HG03064 (cell line): Measurements from ENCODE around the gene RAB40C.
A peak's percentile ranks its signal among the peaks of the same experiment; 100 is the strongest.

Experiments used
- ATAC-seq: cut with Tn5 transposase; IDR thresholded peaks from one replicate; pipeline ENCODE4 v1.9.1; 2021; ENCODE audit warnings: low read depth; ENCODE audit not compliant: unreplicated experiment

The RAB40C gene

DNA sequence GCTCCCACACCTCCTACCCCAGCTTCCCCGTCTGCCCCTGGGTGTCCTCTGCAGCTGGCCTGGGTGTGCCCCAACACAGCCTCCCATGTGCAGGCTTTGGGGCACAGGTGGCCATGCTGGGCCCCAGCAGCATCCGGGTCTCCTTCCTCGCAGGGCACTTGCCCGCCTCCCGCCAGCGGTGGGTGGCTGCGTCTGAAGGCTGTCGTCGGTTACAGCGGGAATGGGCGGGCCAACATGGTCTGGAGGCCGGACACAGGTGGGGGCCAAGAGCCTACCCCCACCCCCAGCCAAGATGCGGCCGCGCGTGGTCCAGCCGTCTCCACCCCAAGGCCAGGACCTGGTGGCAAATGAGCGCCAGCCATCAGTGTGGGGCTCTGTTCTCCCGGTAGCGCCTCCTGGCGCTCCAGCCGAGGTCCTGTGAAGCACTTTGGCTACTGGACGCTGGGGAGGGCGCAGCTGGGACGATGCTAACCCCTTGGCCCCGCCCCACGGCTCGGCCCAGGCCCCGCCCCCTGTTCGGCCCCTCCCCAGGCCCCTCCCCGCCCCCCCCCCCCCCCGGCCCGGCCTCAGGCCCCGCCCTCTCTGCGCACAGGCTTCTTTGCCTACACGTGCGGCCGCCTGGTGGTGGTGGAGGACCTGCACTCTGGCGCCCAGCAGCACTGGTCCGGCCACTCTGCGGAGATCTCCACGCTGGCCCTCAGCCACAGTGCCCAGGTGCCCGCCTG is 70.8 kb downstream of the RAB40C start:
- no peak for ATAC-seq

DNA sequence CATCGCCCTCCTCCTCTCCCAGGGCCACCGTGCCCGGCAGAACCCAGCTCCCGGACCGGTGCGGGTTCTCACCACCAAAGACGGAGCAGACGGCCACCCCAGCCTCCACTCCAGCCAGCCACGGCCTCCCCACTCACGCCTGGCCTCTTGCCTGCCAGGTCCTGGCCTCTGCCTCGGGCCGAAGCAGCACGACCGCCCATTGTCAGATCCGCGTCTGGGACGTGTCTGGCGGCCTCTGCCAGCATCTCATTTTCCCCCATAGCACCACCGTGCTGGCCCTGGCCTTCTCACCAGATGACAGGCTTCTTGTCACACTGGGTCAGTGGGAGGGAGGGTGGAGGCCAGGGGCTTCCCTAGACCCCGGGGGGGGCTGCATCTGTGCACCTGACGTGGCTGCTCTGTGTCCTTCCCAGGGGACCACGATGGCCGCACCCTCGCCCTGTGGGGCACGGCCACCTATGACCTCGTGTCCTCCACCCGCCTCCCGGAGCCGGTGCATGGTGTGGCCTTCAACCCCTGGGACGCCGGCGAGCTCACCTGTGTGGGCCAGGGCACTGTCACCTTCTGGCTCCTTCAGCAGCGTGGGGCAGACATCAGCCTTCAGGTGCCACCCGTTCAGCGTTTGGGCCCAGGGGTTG is 71.4 kb downstream of the RAB40C start:
- no peak for ATAC-seq

DNA sequence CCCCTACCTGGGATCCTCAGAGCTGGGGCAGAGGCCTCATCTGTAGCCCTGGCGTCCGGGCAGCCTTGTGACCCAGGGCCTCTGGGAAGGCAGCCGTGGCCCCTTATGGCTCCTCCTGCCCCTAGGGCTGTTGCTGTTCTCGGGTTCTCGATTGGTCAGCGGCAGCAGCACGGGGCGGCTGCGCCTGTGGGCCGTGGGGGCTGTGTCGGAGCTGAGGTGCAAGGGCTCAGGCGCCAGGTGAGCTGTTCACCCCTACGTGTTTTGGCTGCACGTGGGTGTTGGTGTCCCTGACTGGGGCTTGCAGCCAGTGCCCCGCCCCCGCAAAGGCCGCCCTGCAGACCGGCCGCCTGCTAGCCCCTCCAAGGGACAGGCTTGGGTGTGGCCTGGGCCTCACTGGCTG is 72.2 kb downstream of the RAB40C start:
- ATAC-seq, result no peak

GRCh38 chr16:662597-662996 is 72.7 kb downstream of the RAB40C start:
- no peak for ATAC-seq

DNA sequence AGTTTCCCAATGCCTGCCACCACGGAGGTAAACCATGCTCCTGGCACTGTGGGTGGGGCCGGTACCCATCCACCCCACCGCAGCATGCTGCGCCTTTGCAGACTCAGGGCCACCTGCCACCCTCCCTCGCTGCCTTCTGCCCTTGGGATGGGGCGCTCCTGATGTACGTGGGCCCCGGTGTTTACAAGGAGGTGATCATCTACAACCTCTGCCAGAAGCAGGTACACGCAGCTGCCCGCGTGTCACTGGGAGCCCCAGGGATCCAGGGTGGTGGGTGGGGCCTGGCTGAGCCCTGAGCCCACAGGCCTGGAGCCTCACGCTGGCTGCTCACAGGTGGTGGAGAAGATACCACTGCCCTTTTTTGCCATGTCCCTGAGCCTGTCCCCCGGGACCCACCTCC is 76.7 kb downstream of the RAB40C start:
- ATAC-seq, result no peak

GRCh38 chr16:667113-667779 is 77.4 kb downstream of the RAB40C start:
- no peak for ATAC-seq

DNA sequence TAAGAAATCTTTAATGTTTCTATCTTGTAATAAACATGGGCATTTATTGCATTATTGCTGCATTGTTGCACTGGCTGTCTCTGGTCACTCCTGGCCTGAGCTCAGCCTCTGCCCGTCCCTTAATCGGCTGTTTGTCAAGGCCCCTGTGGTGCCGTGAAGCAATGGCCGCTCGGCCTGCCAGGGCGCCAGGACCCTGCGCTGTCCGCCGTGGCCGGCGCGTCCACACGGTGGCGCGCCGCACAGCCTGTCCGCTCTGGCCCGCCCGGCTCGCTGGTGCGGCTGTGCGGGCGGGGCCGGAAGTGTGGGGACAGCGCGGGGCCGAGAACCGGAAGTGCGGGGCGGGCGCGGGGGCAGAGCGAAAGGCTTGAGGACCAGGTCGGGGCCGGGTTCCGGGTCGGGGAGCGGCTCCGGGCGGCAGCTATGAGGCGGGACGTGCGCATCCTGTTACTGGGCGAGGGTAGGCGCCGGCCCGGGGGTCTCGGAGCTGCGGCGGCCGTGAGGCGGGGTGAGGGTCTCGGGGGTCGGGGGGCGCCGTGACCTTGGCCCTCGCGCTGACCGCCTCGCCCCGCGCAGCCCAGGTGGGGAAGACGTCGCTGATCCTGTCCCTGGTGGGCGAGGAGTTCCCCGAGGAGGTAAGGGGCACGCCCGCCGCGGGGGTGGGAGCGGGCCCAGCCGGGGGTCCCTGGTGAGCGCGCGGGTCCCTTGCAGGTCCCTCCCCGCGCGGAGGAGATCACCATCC is 78.1 kb downstream of the RAB40C start, which contains the start of gene RHOT2:
RHOT2 (plus strand) TSS at position 353 of the 739 bp plus-strand sequence; CDS start at position 421, 68 bp downstream.
- ATAC-seq, result peak; percentile 64

- no peak for ATAC-seq
These were observed 78.8 kb downstream of the RAB40C start for GRCh38 chr16:668519-669171.

DNA sequence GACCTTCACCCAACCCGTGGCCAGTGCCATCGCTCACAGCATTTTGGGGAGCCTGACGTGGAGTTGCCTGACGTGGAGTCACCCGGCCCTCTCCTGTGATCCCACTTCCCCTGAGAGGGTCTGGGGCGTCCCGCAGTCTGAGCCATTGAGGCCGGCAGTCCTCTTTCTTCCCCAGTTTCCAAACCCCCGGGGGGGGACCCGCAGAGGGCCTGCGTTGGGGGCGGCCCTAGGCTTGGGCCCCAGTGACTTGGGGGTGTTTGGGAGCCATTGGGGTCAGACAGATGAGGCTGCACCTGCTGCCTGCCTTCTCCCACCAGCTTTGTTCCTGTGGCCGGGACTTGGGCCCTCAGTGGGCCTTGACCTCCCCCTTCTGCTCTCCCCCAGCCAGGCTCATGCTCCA is 79.8 kb downstream of the RAB40C start:
- no peak for ATAC-seq

DNA sequence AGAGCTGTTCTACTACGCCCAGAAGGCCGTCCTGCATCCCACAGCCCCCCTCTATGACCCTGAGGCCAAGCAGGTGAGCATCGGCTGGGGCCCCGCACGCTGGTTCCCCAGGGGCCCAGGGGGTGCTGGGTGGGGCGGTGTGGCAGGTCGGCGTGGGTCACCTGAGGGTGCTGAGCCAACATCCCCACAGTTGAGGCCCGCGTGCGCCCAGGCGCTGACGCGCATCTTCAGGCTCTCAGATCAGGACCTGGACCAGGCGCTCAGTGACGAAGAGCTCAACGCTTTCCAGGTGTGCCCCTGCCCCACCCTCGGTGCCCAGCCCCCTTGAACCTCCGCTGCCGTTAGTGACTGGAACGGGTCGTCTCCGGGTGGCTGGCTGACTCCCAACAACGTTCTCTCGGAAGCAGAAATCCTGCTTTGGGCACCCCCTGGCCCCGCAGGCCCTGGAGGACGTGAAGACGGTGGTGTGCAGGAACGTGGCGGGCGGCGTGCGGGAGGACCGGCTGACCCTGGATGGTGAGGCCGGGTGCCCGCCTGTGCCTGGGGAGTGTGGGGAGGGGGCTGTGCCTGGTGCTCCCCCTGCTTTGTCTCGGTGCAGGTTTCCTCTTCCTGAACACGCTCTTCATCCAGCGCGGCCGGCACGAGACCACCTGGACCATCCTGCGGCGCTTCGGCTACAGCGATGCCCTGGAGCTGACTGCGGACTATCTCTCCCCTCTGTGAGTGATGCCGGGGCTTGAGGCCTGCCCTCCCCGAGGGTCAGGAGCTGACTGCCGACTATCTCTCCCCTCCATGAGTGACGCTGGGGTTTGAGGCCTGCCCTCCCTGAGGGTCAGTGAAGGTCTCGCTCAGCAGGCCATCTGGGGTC is 80.9 kb downstream of the RAB40C start:
- no peak for ATAC-seq

DNA sequence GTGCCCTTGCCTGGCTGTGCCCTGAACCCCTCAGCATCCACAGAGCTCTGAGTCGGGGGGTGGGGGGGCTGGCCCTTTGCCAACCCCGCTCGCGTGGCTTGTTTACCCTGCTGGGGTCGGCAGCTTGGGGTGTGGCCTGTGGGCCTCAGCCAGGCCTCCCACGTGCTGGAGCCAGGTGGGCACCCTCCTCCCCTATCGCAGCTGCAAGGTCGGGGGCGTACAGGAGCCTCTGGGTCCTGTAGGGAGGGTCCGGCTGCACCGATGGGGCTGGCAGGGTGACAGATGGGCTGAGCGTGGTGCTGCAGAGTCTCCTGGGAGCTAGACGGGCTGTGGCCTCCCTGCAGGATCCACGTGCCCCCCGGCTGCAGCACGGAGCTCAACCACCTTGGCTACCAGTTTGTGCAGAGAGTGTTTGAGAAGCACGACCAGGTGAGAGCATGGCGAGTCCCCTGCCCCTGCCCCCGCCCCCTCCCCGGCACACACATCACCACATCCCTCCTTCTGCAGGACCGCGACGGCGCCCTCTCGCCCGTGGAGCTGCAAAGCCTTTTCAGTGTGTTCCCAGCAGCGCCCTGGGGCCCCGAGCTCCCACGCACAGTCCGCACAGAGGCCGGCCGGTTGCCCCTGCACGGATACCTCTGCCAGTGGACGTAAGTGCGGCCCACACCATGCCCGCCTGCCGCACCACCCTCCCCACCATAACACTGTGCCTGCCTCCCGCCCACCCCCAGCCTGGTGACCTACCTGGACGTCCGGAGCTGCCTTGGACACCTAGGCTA is 81.7 kb downstream of the RAB40C start:
- ATAC-seq, result no peak

- no peak for ATAC-seq
These were observed 82.5 kb downstream of the RAB40C start for GRCh38 chr16:672371-672770.

GRCh38 chr16:672851-673250 is 83.0 kb downstream of the RAB40C start:
- no peak for ATAC-seq

DNA sequence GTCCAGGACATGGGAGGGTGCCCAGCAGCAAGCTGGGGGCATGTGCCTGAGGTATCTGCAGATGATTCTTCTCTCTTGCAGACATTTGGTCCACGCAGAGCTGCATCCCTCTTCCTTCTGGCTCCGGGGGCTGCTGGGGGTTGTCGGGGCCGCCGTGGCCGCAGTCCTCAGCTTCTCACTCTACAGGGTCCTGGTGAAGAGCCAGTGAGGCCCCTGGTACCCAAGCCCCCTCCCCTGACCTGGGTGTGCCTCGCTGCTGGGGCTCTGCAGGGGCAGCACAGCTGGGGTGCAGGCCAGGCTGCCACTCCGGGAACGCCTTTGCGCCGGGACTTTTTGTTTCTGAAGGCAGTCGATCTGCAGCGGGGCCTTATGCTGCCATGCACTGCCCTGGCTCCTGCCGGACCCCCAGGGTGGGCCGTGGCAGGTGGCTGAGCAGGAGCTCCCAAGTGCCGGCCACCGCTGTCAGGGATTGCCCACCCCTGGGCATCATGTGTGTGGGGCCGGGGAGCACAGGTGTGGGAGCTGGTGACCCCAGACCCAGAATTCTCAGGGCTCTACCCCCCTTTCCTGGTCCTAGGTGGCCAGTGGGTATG is 83.6 kb downstream of the RAB40C start:
- no peak for ATAC-seq

DNA sequence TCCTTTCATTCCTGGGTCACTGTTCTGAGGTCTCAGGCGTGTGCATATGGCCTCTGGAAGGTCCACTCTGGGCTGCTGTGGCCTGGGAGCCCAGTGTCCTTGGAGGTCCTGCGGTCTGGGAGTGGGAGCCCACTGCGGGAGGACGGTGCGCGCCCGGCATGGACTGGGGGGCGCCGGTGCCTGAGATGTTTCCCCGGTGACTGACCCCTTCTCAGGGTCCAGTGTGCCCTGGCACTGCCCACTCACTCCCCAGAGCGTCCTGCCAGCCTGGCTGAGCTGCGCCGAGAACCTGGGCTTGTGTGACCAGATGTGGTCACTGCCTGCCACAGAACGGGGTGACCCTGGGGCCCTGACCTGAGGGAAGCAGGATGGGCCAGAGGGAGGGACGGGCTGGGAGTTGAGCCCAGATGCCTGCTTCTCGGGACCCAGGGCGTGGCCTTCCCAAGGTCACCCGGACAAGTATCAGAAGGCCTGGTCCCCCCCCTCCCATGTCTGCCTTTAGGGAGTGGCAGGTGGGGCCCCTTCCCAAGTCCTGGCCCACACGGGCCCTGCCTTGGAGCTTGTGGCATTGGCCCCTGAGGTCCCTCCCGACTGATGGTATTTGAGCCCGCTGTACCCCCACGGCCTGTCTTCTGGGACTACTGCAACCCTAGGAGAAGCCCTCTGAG is 84.5 kb downstream of the RAB40C start:
- no peak for ATAC-seq

DNA sequence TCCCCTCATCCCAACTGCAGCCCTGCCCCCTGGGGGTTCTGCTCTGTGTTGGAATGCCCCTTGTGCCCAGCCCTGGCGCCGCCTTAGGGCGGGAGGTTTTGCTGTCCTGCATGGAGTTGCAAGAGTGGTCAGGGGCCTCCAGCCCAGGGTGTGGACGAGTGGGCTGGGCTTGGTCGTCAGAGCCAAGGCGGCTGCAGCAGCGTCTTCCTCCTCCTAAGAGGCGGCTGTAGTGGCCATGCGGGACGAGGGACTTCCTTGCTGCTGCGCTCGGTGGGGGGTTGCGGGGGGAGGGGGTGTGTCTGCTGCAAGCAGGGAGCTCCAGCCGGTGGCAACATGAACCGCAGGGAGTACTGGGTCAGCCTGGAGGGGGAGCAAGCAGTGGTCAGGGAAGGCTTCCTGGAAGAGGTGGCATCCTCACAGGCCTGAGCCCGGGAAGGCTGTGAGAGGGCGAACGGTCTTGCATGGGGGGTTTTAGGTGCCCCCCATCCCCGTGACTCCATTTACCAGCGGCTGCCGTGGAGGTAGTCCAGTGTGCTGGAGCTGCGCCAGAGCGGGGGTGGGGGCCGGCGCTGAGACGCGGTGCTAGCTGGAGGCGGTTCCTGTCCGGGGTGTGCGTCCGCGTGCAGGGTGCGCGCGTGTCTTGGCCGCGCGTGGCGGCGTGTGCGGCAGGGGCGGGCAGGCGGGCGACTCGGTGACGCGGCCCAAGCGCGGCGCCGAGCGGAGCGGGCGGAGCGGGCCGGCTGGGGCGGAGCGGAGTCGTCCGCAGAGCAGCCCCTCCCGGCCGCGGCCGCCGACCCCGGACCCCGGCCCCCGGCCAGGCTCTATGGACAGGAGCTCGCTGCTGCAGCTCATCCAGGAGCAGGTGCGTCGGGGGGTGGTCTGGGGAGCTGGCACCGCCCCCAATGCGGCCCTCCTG is 85.4 kb downstream of the RAB40C start, which contains the start of gene RHBDL1:
RHBDL1 (plus strand) TSS at position 704 of the 916 bp plus-strand sequence; CDS start at position 824, 120 bp downstream.
- no peak for ATAC-seq
